Body of pancreas (tissue), 4 donors: ENCODE data around the gene HHAT. TPM values are rescaled to one million over a fixed set of nuclear protein-coding genes. Genes with fewer than 3 reads are reported as not detected.

Source experiments
- ATAC-seq: fragments of 150-250 bp; one replicate; pipeline ENCODE4 v1.9.1; 2016
- DNase-seq, 4 donors: peaks; one replicate each; pipeline ENCODE4 v3.0.0-alpha.2; 2019
- H3K27ac ChIP-seq, 4 donors: fragments of 200-600 bp; sonication (generic); 1 replicate in 3 of 4; 2 replicates in 1 of 4; pipeline versions ENCODE4 v1.5.1 to v1.6.1; 2016 to 2019; ENCODE audit warnings: mild to moderate bottlenecking in 1 of 4, mixed read lengths in 1 of 4, moderate library complexity in 1 of 4
- H3K27me3 ChIP-seq, 2 donors: fragments of 200-600 bp; sonication (generic); one replicate each; pipeline ENCODE4 v1.6.0; 2016; ENCODE audit warnings: mild to moderate bottlenecking in 1 of 2
- H3K36me3 ChIP-seq, 2 donors: fragments of 200-600 bp; sonication (generic); replicated peaks in 1 of 2; 2 replicates each; pipeline ENCODE4 v1.5.1; 2016; ENCODE audit warnings: low read depth in 2 of 2; ENCODE audit not compliant: insufficient read depth in 1 of 2
- H3K4me1 ChIP-seq: fragments of 200-600 bp; sonication (generic); one replicate; pipeline ENCODE4 v1.6.0; 2016
- H3K4me3 ChIP-seq, 2 donors: fragments of 200-600 bp; sonication (generic); 1 replicate in 1 of 2; 2 replicates in 1 of 2; pipeline ENCODE4 v1.5.1; 2016 to 2019
- H3K9me3 ChIP-seq, 3 donors: fragments of 200-600 bp; sonication (generic); 1 replicate in 2 of 3; 2 replicates in 1 of 3; pipeline ENCODE4 v1.5.1; 2016
- CTCF ChIP-seq, 7 experiments: fragments of 450-650 bp in 4 of 7; fragments of 200-600 bp in 3 of 7; sonication (generic) in 3 of 7; IDR thresholded peaks; one replicate each; pipeline ENCODE4 v1.5.1; 2016 to 2019; ENCODE audit warnings: antibody characterized with exemption in 7 of 7
- POLR2A ChIP-seq, 3 donors: fragments of 450-650 bp; IDR thresholded peaks; one replicate each; pipeline ENCODE4 v1.6.1; 2016; ENCODE audit warnings: antibody characterized with exemption in 3 of 3, mild to moderate bottlenecking in 2 of 3
- WGBS, 2 donors: methylation state at CpG; one replicate each; pipeline ENCODE4 v1.1.5; 2017; 5-methylcytosine and 5-hydroxymethylcytosine counted together
- intact Hi-C: fragments of 100-400 bp; cut with DNase I; formaldehyde crosslinking; loops from one replicate; pipeline ENCODE4 v1.15.1; 2023
- total RNA-seq, 2 donors: library from RNA; depleted of rRNA; stranded (reverse); fragments of >200 nt; gene quantifications; one replicate each; pipeline ENCODE4 v1.1.0, GENCODE V29; 2016

The HHAT gene
- total RNA-seq, 2 donors from 2014 or later, result 4.4 to 19.4 TPM

DNA sequence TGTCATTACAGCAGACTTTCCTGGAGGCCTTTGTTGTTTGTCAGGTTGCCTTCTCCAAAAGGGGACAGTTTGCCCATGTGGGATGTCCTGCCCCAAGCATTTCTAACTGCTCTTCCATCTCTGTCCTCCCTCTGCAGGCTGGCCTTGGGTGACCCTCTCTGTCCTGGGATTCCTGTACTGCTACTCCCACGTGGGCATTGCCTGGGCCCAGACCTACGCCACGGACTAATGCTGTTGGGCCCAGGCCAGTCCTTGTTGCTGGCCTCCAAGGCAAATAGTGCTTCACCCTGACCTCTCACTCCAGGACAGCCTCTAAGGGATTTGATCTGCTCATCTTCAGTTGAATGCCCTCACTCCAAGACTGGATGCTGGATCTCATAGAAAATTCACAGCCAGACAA lies 345.4 kb downstream of the HHAT start:
- H3K9me3 ChIP-seq, result no peaks in the 10 kb centered on the region
- H3K36me3 ChIP-seq, result no peaks in the 10 kb centered on the region
- 55 to 70% methylated on average over 2 to 3 of the region's 3 CpGs for WGBS, 2 donors
- TF ChIP-seq CTCF (IDR thresholded peaks at IDR 0.05) (no peak), POLR2A (IDR thresholded peaks at IDR 0.05) (no peak)
- intact Hi-C loops, result no loop called here
- ATAC-seq (no peak), DNase-seq (no peak)
- H3K4me3 ChIP-seq, result no peak overlapping the region
- H3K4me1 ChIP-seq, result no peaks in the 10 kb centered on the region
- H3K27me3 ChIP-seq, result no peaks in the 10 kb centered on the region
- H3K27ac ChIP-seq, result no peak overlapping the region

DNA sequence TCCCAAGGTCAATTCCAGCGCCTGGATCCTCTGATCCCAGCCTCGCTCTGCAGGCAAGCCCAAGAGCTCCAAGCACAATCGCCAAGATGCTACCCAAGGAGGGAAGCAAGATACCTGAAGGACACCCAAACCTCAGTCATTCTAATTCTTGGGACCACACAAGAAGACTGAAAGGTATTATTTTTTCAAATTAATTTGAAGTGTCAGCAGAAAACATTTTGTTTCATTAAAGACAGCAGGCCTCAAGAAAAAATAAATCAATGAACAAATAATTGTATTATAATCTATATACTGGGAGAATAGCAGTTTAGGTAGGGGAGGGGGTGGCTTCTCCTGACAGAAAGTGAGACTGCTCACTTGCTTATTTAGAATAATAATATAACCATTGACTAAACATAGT lies 347.8 kb downstream of the HHAT start:
- no peak for ATAC-seq
- H3K27ac ChIP-seq, result no peak overlapping the region
- H3K4me3 ChIP-seq, result no peak overlapping the region
- DNase-seq, result no peak
- intact Hi-C loops, result no loop called here
- 89 to 95% methylated on average over 3 of the region's 3 CpGs for WGBS, 2 donors
- no peaks in the 10 kb centered on the region for H3K27me3 ChIP-seq
- no peak for TF ChIP-seq POLR2A (IDR thresholded peaks at IDR 0.05)
- no peak for TF ChIP-seq CTCF (IDR thresholded peaks at IDR 0.05)
- H3K4me1 ChIP-seq, result no peaks in the 10 kb centered on the region
- H3K9me3 ChIP-seq, result no peaks in the 10 kb centered on the region
- H3K36me3 ChIP-seq, result no peaks in the 10 kb centered on the region

DNA sequence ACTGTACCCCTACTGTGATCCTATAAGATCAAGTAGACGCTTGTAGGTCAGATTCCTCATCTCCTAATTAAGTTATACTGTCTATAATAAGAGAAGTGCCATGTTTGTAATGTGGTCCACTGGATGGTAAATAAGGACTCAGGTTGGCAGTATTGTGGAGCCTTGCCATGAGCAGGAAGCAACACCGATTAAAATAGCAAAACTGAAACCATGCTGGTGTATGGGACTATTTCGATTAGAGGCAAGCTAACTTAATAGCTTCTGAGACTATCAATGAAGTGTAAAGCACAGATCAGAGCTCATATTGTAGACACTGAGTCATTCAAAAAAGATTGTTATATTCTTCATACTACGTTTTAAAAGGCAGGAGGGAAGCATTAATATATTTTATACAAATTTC lies 348.8 kb downstream of the HHAT start:
- intact Hi-C loops, result no loop called here
- Histone ChIP-seq H3K9me3 (no peaks in the 10 kb centered on the region), H3K4me1 (no peaks in the 10 kb centered on the region), H3K27me3 (no peaks in the 10 kb centered on the region), H3K27ac (no peak overlapping the region), H3K36me3 (no peaks in the 10 kb centered on the region), H3K4me3 (no peak overlapping the region)
- no peak for ATAC-seq
- 82 to 86% methylated on average over 4 of the region's 4 CpGs for WGBS, 2 donors
- no peak for DNase-seq
- no peak for TF ChIP-seq CTCF (IDR thresholded peaks at IDR 0.05)
- no peak for TF ChIP-seq POLR2A (IDR thresholded peaks at IDR 0.05)

GRCh38 chr1:210678306-210678705 lies 349.6 kb downstream of the HHAT start:
- H3K9me3 ChIP-seq, result no peaks in the 10 kb centered on the region
- no peak overlapping the region for H3K27ac ChIP-seq
- H3K36me3 ChIP-seq, result no peaks in the 10 kb centered on the region
- intact Hi-C loops, result no loop called here
- TF ChIP-seq CTCF (IDR thresholded peaks at IDR 0.05) (no peak), POLR2A (IDR thresholded peaks at IDR 0.05) (no peak)
- DNase-seq, result no peak
- H3K4me3 ChIP-seq, result no peak overlapping the region
- ATAC-seq, result no peak
- no peaks in the 10 kb centered on the region for H3K4me1 ChIP-seq
- no peaks in the 10 kb centered on the region for H3K27me3 ChIP-seq
- 76 to 82% methylated on average over 3 of the region's 3 CpGs for WGBS, 2 donors

DNA sequence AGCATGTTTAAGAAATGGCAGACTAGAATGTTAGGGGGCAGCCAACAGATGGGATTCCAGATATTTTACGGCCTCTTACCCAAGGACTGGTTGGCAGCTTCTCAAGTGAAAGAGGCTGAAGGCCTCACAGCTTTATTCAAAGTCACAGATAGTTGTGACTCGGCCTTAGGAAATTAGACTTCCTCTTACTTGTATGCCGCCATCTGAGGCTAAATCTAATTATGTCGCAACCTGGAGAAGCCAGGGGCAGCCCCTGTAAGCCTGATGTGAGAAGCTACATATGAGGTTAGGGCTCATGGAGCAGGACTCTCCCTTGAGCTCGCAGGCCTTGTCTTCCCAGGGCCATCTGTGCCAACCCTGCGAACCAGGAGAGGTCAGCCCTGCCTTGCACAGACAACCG lies 352.5 kb downstream of the HHAT start:
- intact Hi-C loops, result no loop called here
- H3K27me3 ChIP-seq, result no peaks in the 10 kb centered on the region
- DNase-seq (no peak), ATAC-seq (no peak)
- no peaks in the 10 kb centered on the region for H3K4me1 ChIP-seq
- H3K36me3 ChIP-seq, result no peaks in the 10 kb centered on the region
- no peaks in the 10 kb centered on the region for H3K9me3 ChIP-seq
- TF ChIP-seq CTCF (IDR thresholded peaks at IDR 0.05) (no peak), POLR2A (IDR thresholded peaks at IDR 0.05) (no peak)
- no peak overlapping the region for H3K27ac ChIP-seq
- H3K4me3 ChIP-seq, result no peak overlapping the region
- 76 to 94% methylated on average over 4 to 7 of the region's 7 CpGs for WGBS, 2 donors
